ENCODE results near the gene PDIA3.
A peak's percentile ranks its signal among the peaks of the same experiment; 100 is the strongest.

PDIA3 gene

GRCh38 chr15:43789409-43789808 is 43.2 kb downstream of the PDIA3 start:
- Histone ChIP-seq H3K4me3 (ENCODE audit: low read depth in 1 of 2, low read length in 1 of 2) (no peak overlapping the region), H3K36me3 (peaks cover 12% of the 10 kb centered on the region), H3K4me1 (ENCODE audit: control insufficient read depth in 1 of 2, insufficient read depth in 1 of 2, low read depth in 1 of 2, low read length in 1 of 2) (peaks cover 14 to 19% of the 10 kb centered on the region in 2 experiments), H3K27me3 (no peaks in the 10 kb centered on the region), H3K9me3 (no peaks in the 10 kb centered on the region), H3K27ac (no peak overlapping the region)
- TF ChIP-seq CTCF (IDR thresholded peaks at IDR 0.05): no peak

GRCh38 chr15:43791993-43792760 is 45.9 kb downstream of the PDIA3 start, which contains the start of gene SERF2:
Gene SERF2, plus strand, starts transcription at chr15:43792320. Its CDS starts 57 bp downstream, at chr15:43792377.
- Histone ChIP-seq H3K4me1 (ENCODE audit: control insufficient read depth in 1 of 2, insufficient read depth in 1 of 2, low read depth in 1 of 2, low read length in 1 of 2) (peaks cover 14 to 26% of the 10 kb centered on the region in 2 experiments), H3K9me3 (no peaks in the 10 kb centered on the region), H3K27ac (peak within 1 kb of the TSS; percentile 91), H3K4me3 (ENCODE audit: low read depth in 1 of 2, low read length in 1 of 2) (peak within 1 kb of the TSS; percentile 91 to 94), H3K27me3 (no peaks in the 10 kb centered on the region), H3K36me3 (peaks cover 40% of the 10 kb centered on the region)
- no peak for TF ChIP-seq CTCF (IDR thresholded peaks at IDR 0.05)

GRCh38 chr15:43792761-43793476 is 46.7 kb downstream of the PDIA3 start:
- no peaks in the 10 kb centered on the region for H3K27me3 ChIP-seq
- H3K4me3 ChIP-seq (ENCODE audit: low read depth in 1 of 2, low read length in 1 of 2): peak overlapping the region; percentile 91 to 94
- peaks cover 40% of the 10 kb centered on the region for H3K36me3 ChIP-seq
- H3K4me1 ChIP-seq (ENCODE audit: control insufficient read depth in 1 of 2, insufficient read depth in 1 of 2, low read depth in 1 of 2, low read length in 1 of 2): peaks cover 14 to 26% of the 10 kb centered on the region in 2 experiments
- no peak for TF ChIP-seq CTCF (IDR thresholded peaks at IDR 0.05)
- H3K27ac ChIP-seq: peak overlapping the region; percentile 91
- H3K9me3 ChIP-seq: no peaks in the 10 kb centered on the region

GRCh38 chr15:43793647-43794046 is 47.4 kb downstream of the PDIA3 start:
- no peaks in the 10 kb centered on the region for H3K27me3 ChIP-seq
- peaks cover 14 to 26% of the 10 kb centered on the region in 2 experiments for H3K4me1 ChIP-seq (ENCODE audit: control insufficient read depth in 1 of 2, insufficient read depth in 1 of 2, low read depth in 1 of 2, low read length in 1 of 2)
- peaks cover 40% of the 10 kb centered on the region for H3K36me3 ChIP-seq
- no peak for TF ChIP-seq CTCF (IDR thresholded peaks at IDR 0.05)
- peak overlapping the region; percentile 91 to 94 for H3K4me3 ChIP-seq (ENCODE audit: low read depth in 1 of 2, low read length in 1 of 2)
- peak overlapping the region; percentile 91 for H3K27ac ChIP-seq
- no peaks in the 10 kb centered on the region for H3K9me3 ChIP-seq

- Histone ChIP-seq H3K9me3 (no peaks in the 10 kb centered on the region), H3K27me3 (no peaks in the 10 kb centered on the region), H3K4me3 (ENCODE audit: low read depth in 1 of 2, low read length in 1 of 2) (no peak overlapping the region), H3K36me3 (peaks cover 48% of the 10 kb centered on the region), H3K27ac (peak overlapping the region; percentile 91), H3K4me1 (ENCODE audit: control insufficient read depth in 1 of 2, insufficient read depth in 1 of 2, low read depth in 1 of 2, low read length in 1 of 2) (peaks cover 14 to 26% of the 10 kb centered on the region in 2 experiments)
- TF ChIP-seq CTCF (IDR thresholded peaks at IDR 0.05): no peak
These were observed 48.2 kb downstream of the PDIA3 start for GRCh38 chr15:43794269-43795037.
